ENCODE results near the gene SHC3.

The SHC3 gene

DNA sequence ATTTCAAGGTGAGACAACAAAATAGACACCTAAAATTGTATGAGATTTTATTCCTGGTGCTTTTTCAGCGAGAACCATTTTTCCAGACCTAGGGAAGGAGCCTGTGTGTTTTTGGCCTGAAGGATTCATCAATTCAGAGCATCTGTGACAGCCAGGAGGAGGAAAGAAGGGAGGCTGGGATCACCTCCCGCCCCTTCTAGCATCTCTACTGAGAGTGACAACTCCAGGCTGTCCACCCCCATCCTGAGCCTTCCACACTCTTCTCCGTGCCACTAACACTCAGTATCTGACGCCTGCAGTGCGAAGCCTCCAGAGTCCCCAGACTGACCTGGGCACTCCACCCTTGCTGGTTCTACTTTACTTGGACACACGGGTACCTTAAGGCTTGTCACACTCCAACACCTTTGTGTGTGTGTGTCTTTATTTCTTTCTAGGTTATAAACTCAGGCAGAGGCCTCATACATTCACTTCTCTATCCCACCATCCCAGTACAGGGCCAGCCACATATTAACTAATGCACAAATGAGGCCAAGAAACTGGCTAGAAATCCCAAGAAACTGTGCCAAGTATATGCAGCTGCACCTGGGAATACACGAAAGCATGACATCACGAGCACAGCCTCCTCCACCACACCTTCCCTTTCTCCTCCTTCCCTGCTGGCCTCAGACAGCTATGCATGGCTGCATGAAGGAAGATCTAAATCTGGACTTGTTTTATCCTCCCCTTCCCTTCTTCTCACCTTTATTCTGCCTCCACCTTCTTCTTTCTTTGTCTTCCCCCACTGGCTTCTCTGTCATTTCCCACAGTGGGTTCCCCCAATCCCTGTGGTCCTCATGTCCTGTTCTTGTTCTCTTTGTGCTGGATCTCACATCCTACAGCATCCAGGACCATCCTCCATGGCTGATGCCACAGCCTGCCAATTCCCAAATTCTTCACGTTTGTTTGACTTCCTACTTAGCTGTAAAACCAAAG is 171.3 kb downstream of the SHC3 start:
- FAIRE-seq (no peak), DNase-seq (ENCODE audit: insufficient read length, low spot score) (no peak)

DNA sequence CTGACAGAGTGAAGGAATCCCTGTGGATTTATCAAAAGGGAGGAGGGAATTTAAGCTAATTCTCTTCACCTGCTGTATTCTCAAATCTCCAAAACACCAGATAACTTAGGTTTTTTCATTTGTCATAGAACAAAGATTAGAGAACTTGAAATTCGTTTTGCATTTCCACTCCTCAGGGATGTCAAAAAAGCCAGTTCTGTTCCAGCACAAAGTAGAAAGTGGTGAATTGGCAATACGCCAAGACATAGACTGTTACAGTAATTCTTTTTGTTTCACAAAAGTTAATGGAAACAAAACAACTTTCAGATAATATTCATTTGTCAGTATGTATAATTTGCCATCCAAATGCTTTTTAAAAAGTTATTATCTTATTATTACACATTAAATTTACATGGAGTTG is 172.4 kb downstream of the SHC3 start:
- FAIRE-seq, result no peak
- no peak for DNase-seq (ENCODE audit: insufficient read length, low spot score)

- FAIRE-seq, result no peak
- no peak for DNase-seq (ENCODE audit: insufficient read length, low spot score)
These were observed 173.3 kb downstream of the SHC3 start for GRCh38 chr9:89005323-89005722.

DNA sequence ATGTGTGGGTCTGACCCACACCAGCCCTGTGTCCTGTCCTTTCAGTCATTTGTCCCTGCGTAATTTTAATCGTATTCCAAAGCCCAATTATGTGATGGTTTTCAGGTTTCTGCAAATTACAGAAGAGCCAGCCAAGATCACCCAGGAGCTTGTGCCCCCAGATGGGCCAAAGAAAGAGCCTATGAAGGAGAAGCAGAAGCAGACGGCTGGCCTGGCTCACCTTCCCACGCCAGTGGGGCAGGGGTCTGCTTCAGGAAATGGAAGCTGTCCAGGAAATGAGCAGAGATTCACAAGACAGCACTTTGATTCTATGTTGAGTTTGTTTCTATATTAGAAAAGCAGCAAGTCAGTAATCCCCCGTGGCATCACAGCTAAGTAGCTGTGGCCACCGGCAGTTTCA is 175.6 kb downstream of the SHC3 start:
- no peak for DNase-seq (ENCODE audit: insufficient read length, low spot score)
- FAIRE-seq, result no peak

GRCh38 chr9:89001917-89002540 is 176.6 kb downstream of the SHC3 start:
- DNase-seq (ENCODE audit: insufficient read length, low spot score) (no peak), FAIRE-seq (no peak)

- peak; percentile 36 for FAIRE-seq
- DNase-seq (ENCODE audit: insufficient read length, low spot score), result peak; percentile 75
These were observed 177.4 kb downstream of the SHC3 start for GRCh38 chr9:89000973-89001916.

DNA sequence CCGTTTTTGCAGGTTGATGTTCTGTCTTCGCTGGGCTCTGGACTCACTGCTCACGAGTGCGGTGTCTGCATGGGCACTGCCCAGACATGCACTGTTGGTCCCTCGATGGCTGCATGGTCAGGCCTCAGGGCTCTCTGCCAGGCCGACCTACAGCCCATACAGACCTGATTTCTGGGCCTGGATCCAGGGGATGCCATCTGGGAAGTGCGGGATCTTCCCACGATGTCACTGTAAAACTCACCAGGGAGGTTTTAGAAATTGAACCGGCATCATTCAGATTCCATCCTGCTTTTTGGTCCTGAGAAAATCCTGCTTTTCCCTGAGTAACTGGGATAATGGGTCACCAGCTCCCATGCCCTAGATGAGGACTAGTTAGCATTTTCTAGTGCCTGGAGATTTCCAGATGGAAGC is 178.2 kb downstream of the SHC3 start:
- FAIRE-seq (no peak), DNase-seq (ENCODE audit: insufficient read length, low spot score) (no peak)

- DNase-seq (ENCODE audit: insufficient read length, low spot score) (no peak), FAIRE-seq (no peak)
These were observed 179.7 kb downstream of the SHC3 start for GRCh38 chr9:88998911-88999310.

DNA sequence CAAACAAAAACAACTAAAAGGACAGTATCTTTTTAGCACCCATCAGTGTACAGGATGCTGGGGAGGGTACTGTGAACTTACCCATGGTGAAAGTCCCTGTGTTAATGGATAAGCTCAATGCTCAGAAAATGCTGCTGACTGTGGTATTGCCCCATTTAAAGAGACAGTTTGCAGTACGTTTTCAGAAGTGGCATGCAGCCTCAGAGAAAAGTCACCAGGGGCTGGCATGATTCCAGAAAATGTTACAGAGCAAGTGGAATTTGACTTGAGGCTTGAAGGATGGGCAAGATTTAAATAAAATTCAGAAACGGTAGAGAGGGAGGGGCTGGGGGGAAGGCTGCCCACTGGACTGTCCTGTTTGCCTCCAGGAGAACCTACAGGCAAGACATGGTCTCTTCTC is 180.1 kb downstream of the SHC3 start:
- DNase-seq (ENCODE audit: insufficient read length, low spot score), result no peak
- no peak for FAIRE-seq

DNA sequence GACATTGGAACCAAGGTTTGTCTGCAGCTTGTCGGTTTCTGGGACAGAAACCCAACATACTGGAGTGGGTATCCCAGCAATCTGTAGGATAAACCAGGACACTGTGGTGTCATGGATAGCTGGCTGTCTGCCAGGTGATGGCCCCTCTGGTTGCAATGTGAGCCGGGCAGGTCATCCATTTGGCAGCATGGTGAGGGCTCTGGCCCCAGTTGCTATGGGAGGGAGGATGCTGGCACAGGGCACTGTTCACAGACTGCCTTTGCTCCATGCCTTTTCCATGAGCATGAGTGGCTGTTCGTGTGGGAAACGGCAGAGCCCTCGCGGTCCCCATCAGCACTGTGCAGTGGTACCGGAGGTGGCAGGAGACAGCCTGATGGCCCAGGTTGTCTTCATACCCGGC is 181.0 kb downstream of the SHC3 start:
- no peak for FAIRE-seq

DNA sequence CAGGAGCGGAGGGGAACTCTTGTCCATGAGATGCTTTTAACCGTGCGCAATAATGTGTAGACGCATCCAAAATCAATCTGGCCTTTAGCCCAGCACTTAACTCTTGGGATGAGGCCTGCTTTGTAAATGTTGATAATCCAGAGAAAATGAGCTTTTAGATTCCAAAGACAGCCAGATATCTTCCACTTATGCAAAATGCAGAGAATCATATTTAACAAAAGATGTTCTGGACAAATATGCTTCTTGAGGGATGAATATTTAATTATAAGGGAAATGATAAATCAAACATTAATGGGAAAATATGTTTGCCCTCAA is 181.7 kb downstream of the SHC3 start:
- no peak for DNase-seq (ENCODE audit: insufficient read length, low spot score)
- FAIRE-seq, result no peak

More for the DNA sequence above, 181.0 kb downstream of the SHC3 start:
- no peak for DNase-seq (ENCODE audit: insufficient read length, low spot score)

DNA sequence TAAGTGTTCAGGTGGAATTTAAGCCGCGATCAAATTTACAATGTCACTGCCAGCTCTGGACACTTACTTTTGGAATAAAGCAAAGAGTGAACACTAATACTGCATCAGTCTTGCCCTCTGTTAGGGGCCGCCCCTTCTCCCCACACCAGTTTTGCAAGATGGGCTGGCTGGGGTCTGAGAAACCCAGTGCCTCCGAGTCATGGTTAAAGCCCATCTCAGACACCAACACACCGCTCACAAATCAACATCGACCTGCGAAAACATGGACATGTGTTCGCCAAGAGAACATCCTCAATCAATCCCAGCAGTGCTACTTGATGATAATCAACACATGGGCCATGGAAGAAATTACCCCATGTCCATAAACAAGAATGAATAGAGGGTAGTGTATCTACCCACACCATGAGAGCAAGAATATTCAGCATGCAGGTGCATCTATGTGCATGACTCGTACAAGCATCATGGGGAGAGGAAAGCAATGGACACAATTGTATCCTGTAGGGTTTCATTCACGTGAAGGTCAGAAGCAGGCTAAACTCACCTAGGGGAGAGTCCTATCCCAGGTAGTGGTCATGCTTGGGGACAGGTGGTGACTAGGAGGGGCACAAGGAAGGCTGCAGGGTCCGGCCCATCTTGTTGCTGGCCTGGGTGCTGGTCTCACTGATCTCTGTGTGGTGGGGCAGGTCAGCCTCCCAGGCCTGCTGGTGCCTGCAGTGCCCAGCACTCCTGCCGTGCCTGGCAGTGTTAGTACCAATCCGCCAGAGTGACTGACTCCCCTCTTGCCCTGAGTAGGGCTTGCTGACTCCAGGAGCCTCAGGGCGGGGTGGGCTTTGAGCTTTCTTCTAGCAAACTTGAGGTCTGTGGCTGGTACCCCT is 182.3 kb downstream of the SHC3 start:
- DNase-seq (ENCODE audit: insufficient read length, low spot score) (no peak), FAIRE-seq (no peak)

GRCh38 chr9:88995627-88996026 is 183.0 kb downstream of the SHC3 start:
- FAIRE-seq, result no peak

GRCh38 chr9:88995200-88995577 is 183.4 kb downstream of the SHC3 start:
- FAIRE-seq (no peak), DNase-seq (ENCODE audit: insufficient read length, low spot score) (no peak)

More at GRCh38 chr9:88995627-88996026, 183.0 kb downstream of the SHC3 start:
- no peak for DNase-seq (ENCODE audit: insufficient read length, low spot score)

- FAIRE-seq (no peak), DNase-seq (ENCODE audit: insufficient read length, low spot score) (no peak)
These were observed 184.0 kb downstream of the SHC3 start for GRCh38 chr9:88994469-88995199.

DNA sequence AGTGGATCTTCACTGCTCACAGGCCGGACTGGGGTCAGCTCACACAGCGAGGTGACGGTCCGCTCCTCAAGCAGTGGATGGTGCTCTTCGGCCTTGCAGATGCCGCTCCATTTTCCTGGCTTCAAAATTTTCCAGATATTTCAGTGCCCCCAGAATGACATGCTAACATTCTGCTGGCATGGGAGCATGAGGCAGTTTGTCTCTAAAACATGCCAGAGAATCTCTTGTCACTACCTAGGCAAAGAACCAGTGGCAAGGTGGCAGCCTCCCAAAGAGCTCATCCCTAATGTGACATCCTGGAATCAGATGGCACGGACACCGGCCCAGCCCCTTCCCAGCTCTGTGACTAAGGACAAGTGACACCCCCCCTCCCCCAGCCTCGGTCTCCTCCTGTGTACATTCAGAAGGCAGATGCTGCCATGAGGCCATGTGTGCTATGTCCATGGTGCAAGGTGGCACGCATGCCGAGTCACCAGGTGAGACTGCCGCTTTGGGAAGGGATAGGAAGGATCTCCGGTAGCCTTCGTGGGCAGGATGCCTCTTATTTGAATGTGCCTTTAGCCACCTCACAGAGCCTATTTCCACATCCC is 184.7 kb downstream of the SHC3 start:
- no peak for FAIRE-seq
- DNase-seq (ENCODE audit: insufficient read length, low spot score), result no peak

DNA sequence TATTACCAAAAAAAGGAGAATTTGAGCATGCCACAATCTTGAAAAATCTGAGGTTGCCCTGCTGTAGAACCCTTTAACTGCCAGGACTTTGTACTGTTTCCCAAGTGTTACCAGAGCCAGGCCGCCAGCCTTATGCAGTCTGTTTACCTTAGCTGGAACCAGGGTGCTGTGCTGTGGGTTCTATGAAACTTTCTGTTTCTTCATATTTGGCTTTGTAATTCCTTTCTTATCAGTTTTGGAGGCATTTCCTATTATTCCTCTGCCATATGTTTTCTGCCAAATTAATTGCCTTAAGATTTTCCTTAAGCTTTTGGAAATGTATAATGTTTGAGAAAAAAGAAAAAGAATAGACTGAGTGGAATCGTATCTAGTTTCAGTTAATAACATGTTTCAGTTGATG is 185.3 kb downstream of the SHC3 start:
- FAIRE-seq, result no peak
- DNase-seq (ENCODE audit: insufficient read length, low spot score), result no peak

DNA sequence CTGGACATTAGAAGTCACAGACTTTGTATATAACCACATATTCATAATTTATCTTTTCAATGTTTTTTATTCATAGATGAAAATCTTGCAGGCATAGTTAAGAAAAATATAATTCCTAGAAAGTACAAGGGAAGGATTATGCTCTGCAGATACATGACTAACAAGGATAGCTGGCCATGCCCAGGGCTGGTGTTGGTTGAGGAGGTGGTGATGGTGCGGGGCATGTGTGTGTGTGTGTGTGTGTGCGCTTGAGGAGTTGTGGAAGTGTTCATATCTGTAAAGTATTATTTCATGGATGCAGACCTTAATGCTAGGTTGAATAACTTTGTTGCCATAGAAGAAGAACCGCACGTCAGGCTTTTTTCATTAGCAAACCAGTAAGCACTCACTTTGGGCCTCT is 186.1 kb downstream of the SHC3 start:
- DNase-seq (ENCODE audit: insufficient read length, low spot score), result no peak
- FAIRE-seq, result no peak
